Endothelial cell of umbilical vein (primary cell): ENCODE measurements around the gene TREH. TPM values are rescaled to one million over a fixed set of nuclear protein-coding genes. Genes with fewer than 3 reads are reported as not detected.
"Not testable (repeated sequence)": the region's sequence is repeated elsewhere in the genome, so short reads cannot be mapped to it uniquely, and the experiment has no call there.

ENCODE experiments used
- Bru-seq: library from RNA; stranded (reverse); fragments of 400-500 nt; gene quantifications from one replicate; lab custom pipeline; 2021; lab: Mats Ljungman, UMichigan
- BruChase-seq, 2 experiments: library from RNA; stranded (reverse); fragments of 400-500 nt; gene quantifications; one replicate each; lab custom pipeline; 2021; lab: Mats Ljungman, UMichigan
- BruUV-seq: library from RNA; stranded (reverse); fragments of 400-500 nt; replicated peaks from 2 replicates; lab custom pipeline; 2021; lab: Mats Ljungman, UMichigan
- CTCF ChIA-PET: fragments of 300-600, 350-600 bp; sonication (Branson Sonifier 250); formaldehyde crosslinking; loops from one replicate; lab custom pipeline; 2021; ENCODE audit warnings: antibody characterized with exemption, inconsistent platforms; lab: Charles Lee
- POLR2A ChIA-PET: fragments of 300-600, 350-600 bp; sonication (Branson Sonifier 250); formaldehyde crosslinking; loops from one replicate; lab custom pipeline; 2021; ENCODE audit warnings: antibody characterized with exemption, inconsistent platforms; lab: Charles Lee
- DNase-seq: peaks from one replicate; pipeline ENCODE4 v3.0.0-alpha.2; 2011; ENCODE audit warnings: low read depth, low spot score
- FAIRE-seq: peaks from 2 replicates; lab custom pipeline; 2011; peaks lifted over from hg19 to GRCh38; lab: Jason Lieb, UNC
- H2AFZ ChIP-seq: 2 replicates; pipeline ENCODE4 v1.6.0; 2012; ENCODE audit warnings: low read depth, low read length, control low read depth, inconsistent platforms
- H3K27ac ChIP-seq: 2 replicates; pipeline ENCODE4 v1.5.1; 2011; ENCODE audit warnings: low read depth, mild to moderate bottlenecking, control low read depth, low read length, moderate library complexity; ENCODE audit not compliant: insufficient read depth
- H3K27me3 ChIP-seq, 2 experiments: 2 replicates each; pipeline versions ENCODE4 v1.6.0 to v1.6.1; 2011; ENCODE audit warnings: low read length in 2 of 2, mixed read lengths in 1 of 2; ENCODE audit not compliant: control insufficient read depth in 2 of 2, insufficient read depth in 2 of 2
- H3K36me3 ChIP-seq, 2 experiments: 2 replicates in 1 of 2; 3 replicates in 1 of 2; pipeline ENCODE4 v1.5.1; 2011; ENCODE audit warnings: low read length in 2 of 2, mild to moderate bottlenecking in 1 of 2, moderate library complexity in 1 of 2; ENCODE audit not compliant: control insufficient read depth in 2 of 2, insufficient read depth in 2 of 2; ENCODE audit errors: extremely low read depth in 1 of 2
- H3K4me1 ChIP-seq: 3 replicates; pipeline ENCODE4 v1.5.1; 2011; ENCODE audit warnings: mild to moderate bottlenecking, low read length; ENCODE audit not compliant: control insufficient read depth, insufficient read depth; ENCODE audit errors: extremely low read depth
- H3K4me2 ChIP-seq: 2 replicates; pipeline ENCODE4 v1.6.1; 2011; ENCODE audit warnings: low read length, control low read depth, mixed read lengths; ENCODE audit not compliant: insufficient read depth
- H3K4me3 ChIP-seq, 3 experiments: fragments of 200-600 bp in 1 of 3; sonication (generic), shearing (Covaris generic) in 1 of 3; replicated peaks in 1 of 3; 2 replicates each; pipeline ENCODE4 v1.5.1; 2011 to 2016; ENCODE audit warnings: control low read depth in 3 of 3, low read length in 3 of 3, mild to moderate bottlenecking in 2 of 3, inconsistent platforms in 1 of 3, low read depth in 1 of 3, moderate library complexity in 1 of 3; ENCODE audit not compliant: insufficient read depth in 1 of 3
- H3K79me2 ChIP-seq: 2 replicates; pipeline ENCODE4 v1.6.0; 2012; ENCODE audit warnings: low read length, inconsistent platforms; ENCODE audit not compliant: control insufficient read depth, insufficient read depth
- H3K9ac ChIP-seq: replicated peaks from 2 replicates; pipeline ENCODE3; 2011; ENCODE audit warnings: low read length, control low read depth; ENCODE audit not compliant: insufficient read depth; ENCODE audit errors: extremely low read depth
- H3K9me1 ChIP-seq: replicated peaks from 3 replicates; pipeline ENCODE4 v1.6.0; 2011; ENCODE audit warnings: mild to moderate bottlenecking, low read length; ENCODE audit not compliant: control insufficient read depth, insufficient read depth; ENCODE audit errors: extremely low read depth
- H3K9me3 ChIP-seq: replicated peaks from 2 replicates; pipeline ENCODE4 v1.5.1; 2012; ENCODE audit warnings: low read length, inconsistent platforms; ENCODE audit not compliant: control insufficient read depth, insufficient read depth
- H4K20me1 ChIP-seq: replicated peaks from 2 replicates; pipeline ENCODE3; 2011; ENCODE audit warnings: mild to moderate bottlenecking, low read length; ENCODE audit not compliant: control insufficient read depth, insufficient read depth; ENCODE audit errors: extremely low read depth
- EZH2 ChIP-seq: IDR thresholded peaks from 2 replicates; pipeline ENCODE4 v1.6.1; 2012; ENCODE audit warnings: borderline replicate concordance, low read depth, mild to moderate bottlenecking, moderate library complexity, low read length, inconsistent platforms; ENCODE audit not compliant: severe bottlenecking
- FOS ChIP-seq: IDR thresholded peaks from 2 replicates; pipeline ENCODE4 v1.6.1; 2011; ENCODE audit warnings: mild to moderate bottlenecking, low read length, moderate library complexity, borderline replicate concordance; ENCODE audit not compliant: insufficient read depth
- GATA2 ChIP-seq: IDR thresholded peaks from 2 replicates; pipeline ENCODE4 v1.7.0; 2011; ENCODE audit warnings: low read depth, mild to moderate bottlenecking, moderate library complexity, mixed read lengths, low read length; ENCODE audit not compliant: insufficient read length, insufficient read depth
- JUN ChIP-seq: IDR thresholded peaks from 2 replicates; pipeline ENCODE4 v1.6.1; 2011; ENCODE audit warnings: borderline replicate concordance, low read depth; ENCODE audit not compliant: insufficient read length, insufficient read depth
- MYC ChIP-seq: IDR thresholded peaks from one replicate; pipeline ENCODE4 v1.6.1; 2011; ENCODE audit warnings: mild to moderate bottlenecking, low read depth, low read length
- POLR2A ChIP-seq: IDR thresholded peaks from 2 replicates; pipeline ENCODE4 v1.6.1; 2012; ENCODE audit warnings: low read depth, mild to moderate bottlenecking, control low read depth, low read length
- POLR2AphosphoS5 ChIP-seq: IDR thresholded peaks from 2 replicates; pipeline ENCODE4 v1.6.1; 2012; ENCODE audit warnings: low read depth, mild to moderate bottlenecking, control low read depth, low read length, moderate library complexity; ENCODE audit not compliant: insufficient read depth
- dilution Hi-C: fragments of 300-500 bp; cut with MboI; formaldehyde crosslinking; loops from one replicate; pipeline ENCODE4 v1.15.0; 2019; ENCODE audit warnings: low sequenced_read_pairs; ENCODE audit not compliant: extremely low pct_ligation_motif_present
- intact Hi-C: fragments of 100-400 bp; cut with micrococcal nuclease; formaldehyde crosslinking; loops from one replicate; pipeline ENCODE4 v1.10.0; 2022
- long read RNA-seq: library from polyadenylated mRNA; stranded (forward); transcript quantifications from one replicate; pipeline ENCODE4 v2.0.0, GENCODE V29; 2021
- polyA minus RNA-seq, 3 experiments: library from RNA; depleted of rRNA, polyadenylated mRNA; stranded (reverse); fragments of >200 nt; gene quantifications; 1 replicate in 1 of 3; 2 replicates in 2 of 3; pipeline ENCODE4 v1.2.3, GENCODE V29; 2011
- polyA plus RNA-seq, 4 experiments: library from polyadenylated mRNA; depleted of rRNA in 3 of 4; stranded (reverse) in 3 of 4; unstranded in 1 of 4; fragments of >200 nt; gene quantifications; 2 replicates each; pipeline versions ENCODE4 v1.2.1 to v1.2.3, GENCODE V29; 2011 to 2012; ENCODE audit warnings: missing spikeins in 1 of 4
- total RNA-seq: library from RNA; stranded (reverse); gene quantifications from 2 replicates; pipeline ENCODE4 v1.2.3, GENCODE V29; 2021
- TF ChIP-seq, protein P1 (sequence below): IDR thresholded peaks from 2 replicates; pipeline ENCODE4 v1.6.1; 2011; ENCODE audit not compliant: insufficient read depth, insufficient read length
- TF ChIP-seq, protein P2 (sequence below), 2 donors: IDR thresholded peaks; 1 replicate in 1 of 2; 2 replicates in 1 of 2; pipeline ENCODE4 v1.5.1; 2011; ENCODE audit warnings: low read length in 2 of 2, mild to moderate bottlenecking in 2 of 2, moderate library complexity in 2 of 2, control low read depth in 1 of 2, inconsistent platforms in 1 of 2, low read depth in 1 of 2; ENCODE audit not compliant: insufficient read depth in 1 of 2; ENCODE audit errors: extremely low read depth in 1 of 2

The TREH gene, protein sequence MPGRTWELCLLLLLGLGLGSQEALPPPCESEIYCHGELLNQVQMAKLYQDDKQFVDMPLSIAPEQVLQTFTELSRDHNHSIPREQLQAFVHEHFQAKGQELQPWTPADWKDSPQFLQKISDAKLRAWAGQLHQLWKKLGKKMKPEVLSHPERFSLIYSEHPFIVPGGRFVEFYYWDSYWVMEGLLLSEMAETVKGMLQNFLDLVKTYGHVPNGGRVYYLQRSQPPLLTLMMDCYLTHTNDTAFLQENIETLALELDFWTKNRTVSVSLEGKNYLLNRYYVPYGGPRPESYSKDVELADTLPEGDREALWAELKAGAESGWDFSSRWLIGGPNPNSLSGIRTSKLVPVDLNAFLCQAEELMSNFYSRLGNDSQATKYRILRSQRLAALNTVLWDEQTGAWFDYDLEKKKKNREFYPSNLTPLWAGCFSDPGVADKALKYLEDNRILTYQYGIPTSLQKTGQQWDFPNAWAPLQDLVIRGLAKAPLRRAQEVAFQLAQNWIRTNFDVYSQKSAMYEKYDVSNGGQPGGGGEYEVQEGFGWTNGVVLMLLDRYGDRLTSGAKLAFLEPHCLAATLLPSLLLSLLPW
- not detected in 2 replicates for total RNA-seq
- not detected in 2 replicates for polyA plus RNA-seq
- not detected in 2 replicates for polyA plus RNA-seq (2011; cell fraction: cytosol; rRNA removed)
- polyA plus RNA-seq (2011; cell fraction: nucleus; rRNA removed) = not detected in 2 replicates
- 0.35 and 0.56 TPM in 2 replicates for polyA plus RNA-seq (2012)
- polyA minus RNA-seq = not detected in 2 replicates
- polyA minus RNA-seq (2011; cell fraction: cytosol; rRNA and poly(A)+ RNA removed) = not detected
- not detected in 2 replicates for polyA minus RNA-seq (2011; cell fraction: nucleus; rRNA and poly(A)+ RNA removed)
- Bru-seq, nascent RNA = not detected
- not detected for BruChase-seq, experiment 1, labeled RNA remaining after a 6-hour chase
- BruChase-seq, experiment 2, labeled RNA remaining after a 2-hour chase = percentile 5 among the genes with signal in this experiment
- long read RNA-seq, partial matches to known transcripts = 0 of 1 reads
- long read RNA-seq, other reads (novel, unspliced or antisense) = 1 of 1 reads

GRCh38 chr11:118679483-118679882, at the start of gene TREH:
TREH (minus strand) TSS chr11:118679650; CDS start chr11:118679627, 23 bp downstream.
- Histone ChIP-seq H3K9me1 (no peaks in the 10 kb centered on the region), H3K27me3 (peaks cover 0 to under 1% of the 10 kb centered on the region in 2 experiments), H3K27ac (no peak within 1 kb of the TSS), H3K4me1 (no peaks in the 10 kb centered on the region), H3K9me3 (no peaks in the 10 kb centered on the region), H3K9ac (no peak within 1 kb of the TSS), H2AFZ (no peak within 1 kb of the TSS), H3K79me2 (no peaks in the 10 kb centered on the region), H3K4me2 (no peak within 1 kb of the TSS), H3K4me3 (no peak within 1 kb of the TSS), H3K36me3 (no peaks in the 10 kb centered on the region), H4K20me1 (no peaks in the 10 kb centered on the region)
- TF ChIP-seq EZH2 = no peak
- TF ChIP-seq JUN = no peak
- TF ChIP-seq, protein P1, sequence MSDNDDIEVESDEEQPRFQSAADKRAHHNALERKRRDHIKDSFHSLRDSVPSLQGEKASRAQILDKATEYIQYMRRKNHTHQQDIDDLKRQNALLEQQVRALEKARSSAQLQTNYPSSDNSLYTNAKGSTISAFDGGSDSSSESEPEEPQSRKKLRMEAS = no peak
- no peak for TF ChIP-seq GATA2
- no peak for TF ChIP-seq MYC
- TF ChIP-seq POLR2A = no peak
- no peak for TF ChIP-seq FOS
- TF ChIP-seq POLR2AphosphoS5 = no peak
- TF ChIP-seq, protein P2, sequence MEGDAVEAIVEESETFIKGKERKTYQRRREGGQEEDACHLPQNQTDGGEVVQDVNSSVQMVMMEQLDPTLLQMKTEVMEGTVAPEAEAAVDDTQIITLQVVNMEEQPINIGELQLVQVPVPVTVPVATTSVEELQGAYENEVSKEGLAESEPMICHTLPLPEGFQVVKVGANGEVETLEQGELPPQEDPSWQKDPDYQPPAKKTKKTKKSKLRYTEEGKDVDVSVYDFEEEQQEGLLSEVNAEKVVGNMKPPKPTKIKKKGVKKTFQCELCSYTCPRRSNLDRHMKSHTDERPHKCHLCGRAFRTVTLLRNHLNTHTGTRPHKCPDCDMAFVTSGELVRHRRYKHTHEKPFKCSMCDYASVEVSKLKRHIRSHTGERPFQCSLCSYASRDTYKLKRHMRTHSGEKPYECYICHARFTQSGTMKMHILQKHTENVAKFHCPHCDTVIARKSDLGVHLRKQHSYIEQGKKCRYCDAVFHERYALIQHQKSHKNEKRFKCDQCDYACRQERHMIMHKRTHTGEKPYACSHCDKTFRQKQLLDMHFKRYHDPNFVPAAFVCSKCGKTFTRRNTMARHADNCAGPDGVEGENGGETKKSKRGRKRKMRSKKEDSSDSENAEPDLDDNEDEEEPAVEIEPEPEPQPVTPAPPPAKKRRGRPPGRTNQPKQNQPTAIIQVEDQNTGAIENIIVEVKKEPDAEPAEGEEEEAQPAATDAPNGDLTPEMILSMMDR (IDR thresholded peaks at IDR 0.05; ENCODE audit: extremely low read depth in 1 of 2, insufficient read depth in 1 of 2, low read depth in 1 of 2, low read length in 2 of 2) = no peak
- BruUV-seq = no TSS peak
- intact Hi-C loops (no loop called here), dilution Hi-C loops (no loop called here)
- FAIRE-seq (no peak), DNase-seq (no peak)
- POLR2A ChIA-PET = no interaction called here
- CTCF ChIA-PET = interaction anchor here (2.3 kb wide), 1 partner anchor 10 kb away, joined by 16 read pairs; no protein-coding TSS in a partner anchor

DNA sequence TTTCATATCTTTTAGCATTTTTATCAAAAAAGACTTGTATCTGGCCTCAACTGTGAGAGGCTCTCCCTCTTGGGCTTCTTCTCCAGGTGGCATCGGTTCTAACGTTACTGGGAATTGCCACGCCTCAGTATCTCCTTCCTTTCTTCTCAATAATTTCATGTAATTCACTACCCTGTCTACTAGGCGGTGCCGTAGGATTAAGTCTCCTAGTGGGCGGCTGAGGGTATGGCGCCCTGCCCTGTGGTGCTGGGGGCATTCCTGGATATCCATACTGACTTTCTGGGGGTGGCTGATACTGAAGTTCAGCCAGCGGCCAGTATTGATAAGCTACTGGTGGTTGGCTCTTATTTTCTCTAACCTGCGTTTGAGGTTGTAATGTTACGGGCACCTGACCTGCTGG, 48.7 kb upstream of the TREH start:
- H3K27ac ChIP-seq, H3K9me1 ChIP-seq, CTCF ChIA-PET, H3K4me2 ChIP-seq, POLR2A ChIA-PET, H3K79me2 ChIP-seq, intact Hi-C loops, H2AFZ ChIP-seq, H3K4me1 ChIP-seq, H3K9me3 ChIP-seq, dilution Hi-C loops, DNase-seq, H3K4me3 ChIP-seq, H3K27me3 ChIP-seq, BruUV-seq, FAIRE-seq, H3K36me3 ChIP-seq, H3K9ac ChIP-seq, H4K20me1 ChIP-seq: not testable (repeated sequence)
